GM03348 (cell line): ENCODE results near the gene PTPRU.

Experiments used
- DNase-seq: peaks from one replicate; pipeline ENCODE4 v3.0.0; 2012; ENCODE audit warnings: low spot score

PTPRU gene

DNA sequence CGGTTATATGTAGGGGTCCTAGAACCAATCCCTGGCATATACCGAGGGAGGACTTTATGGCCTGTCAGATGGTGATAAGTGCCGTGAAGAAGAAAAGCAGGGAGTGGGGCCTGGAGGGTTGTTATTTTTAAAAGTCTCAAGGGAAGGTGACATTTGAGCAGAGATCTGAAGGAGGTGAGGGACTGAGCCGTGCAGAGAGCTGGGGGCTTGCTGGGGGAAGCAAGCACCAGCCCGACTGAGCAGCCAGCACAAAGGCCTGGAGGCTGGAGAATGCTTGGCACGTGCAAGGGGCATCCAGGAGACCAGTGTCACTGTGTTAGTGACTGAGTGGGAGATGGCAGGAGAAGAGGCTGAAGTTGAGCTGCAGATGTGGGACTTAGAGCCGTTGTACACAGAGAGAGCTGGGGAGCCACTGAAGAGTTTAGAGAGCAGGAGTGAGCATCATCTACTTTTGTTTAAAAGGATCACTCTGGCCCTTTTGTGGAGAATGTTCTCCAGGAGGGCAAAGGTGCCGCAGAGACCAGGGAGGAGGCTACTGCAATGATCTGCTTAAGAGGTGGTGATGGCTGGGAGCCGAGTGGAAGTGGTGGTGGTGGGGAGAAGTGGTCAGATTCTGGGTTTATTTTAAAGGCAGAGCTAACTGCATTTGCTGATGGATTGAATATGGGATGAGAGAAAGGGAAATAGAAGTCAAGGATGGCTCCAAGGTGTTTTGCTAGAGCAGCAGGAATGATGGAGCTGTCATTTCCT lies 31.2 kb downstream of the PTPRU start:
- no peak for DNase-seq

- no peak for DNase-seq
Observed at GRCh38 chr1:29269382-29269781, 33.1 kb downstream of the PTPRU start.

GRCh38 chr1:29270929-29271521 lies 34.7 kb downstream of the PTPRU start:
- DNase-seq: no peak

GRCh38 chr1:29271724-29272123 lies 35.4 kb downstream of the PTPRU start:
- DNase-seq: peak; percentile 93

DNA sequence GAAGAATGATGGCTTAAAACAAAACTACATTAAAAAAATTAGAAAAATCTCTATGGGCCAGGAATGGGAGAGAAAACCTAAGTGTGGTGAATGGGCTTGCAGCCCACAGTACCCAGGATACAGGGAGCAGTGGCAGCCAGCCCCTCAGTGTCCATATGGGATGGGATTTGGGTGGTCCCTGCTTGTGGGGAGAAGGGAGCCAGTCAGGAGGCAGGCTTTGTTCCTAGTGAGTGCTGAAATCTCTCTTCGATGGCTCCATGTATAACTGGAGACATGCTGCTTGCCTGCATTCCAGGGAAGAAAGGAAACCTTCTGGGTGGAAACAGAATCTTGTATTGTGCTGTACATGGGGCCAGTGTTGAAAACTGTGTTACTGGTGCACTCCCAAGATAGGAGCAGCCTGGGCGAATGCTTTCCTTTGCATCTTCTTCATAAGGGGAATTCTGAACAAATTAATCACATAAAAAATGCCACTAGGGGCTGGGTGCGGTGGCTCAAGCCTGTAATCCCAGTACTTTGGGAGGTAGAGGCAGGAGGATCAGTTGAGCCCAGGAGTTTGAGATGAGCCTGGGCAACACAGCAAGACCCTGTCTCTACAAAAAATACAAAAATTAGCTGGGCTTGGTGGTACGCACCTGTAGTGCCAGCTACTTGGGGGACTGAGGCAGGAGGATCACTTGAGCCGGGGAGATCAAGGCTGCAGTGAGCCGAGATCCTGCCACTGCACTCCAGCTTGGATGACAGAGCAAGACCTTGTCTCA lies 36.0 kb downstream of the PTPRU start:
- no peak for DNase-seq

GRCh38 chr1:29275435-29275834 lies 39.1 kb downstream of the PTPRU start:
- DNase-seq: no peak

GRCh38 chr1:29278124-29278523 lies 41.8 kb downstream of the PTPRU start:
- no peak for DNase-seq

DNA sequence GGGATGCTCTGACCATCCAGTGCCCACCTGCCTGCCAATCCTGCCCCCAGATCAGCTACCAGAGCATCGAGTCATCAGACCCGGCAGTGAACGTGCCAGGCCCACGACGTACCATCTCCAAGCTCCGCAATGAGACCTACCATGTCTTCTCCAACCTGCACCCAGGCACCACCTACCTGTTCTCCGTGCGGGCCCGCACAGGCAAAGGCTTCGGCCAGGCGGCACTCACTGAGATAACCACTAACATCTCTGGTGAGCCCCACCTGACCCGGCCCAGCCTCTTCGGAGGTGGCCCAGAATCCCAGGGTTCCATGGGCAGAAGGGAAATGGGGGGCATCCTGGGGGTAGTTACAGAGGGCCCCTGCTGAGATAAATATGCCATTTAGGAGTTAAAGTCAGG lies 43.1 kb downstream of the PTPRU start:
- no peak for DNase-seq

- peak; percentile 14 for DNase-seq
Observed at GRCh38 chr1:29279951-29280391, 43.6 kb downstream of the PTPRU start.

DNA sequence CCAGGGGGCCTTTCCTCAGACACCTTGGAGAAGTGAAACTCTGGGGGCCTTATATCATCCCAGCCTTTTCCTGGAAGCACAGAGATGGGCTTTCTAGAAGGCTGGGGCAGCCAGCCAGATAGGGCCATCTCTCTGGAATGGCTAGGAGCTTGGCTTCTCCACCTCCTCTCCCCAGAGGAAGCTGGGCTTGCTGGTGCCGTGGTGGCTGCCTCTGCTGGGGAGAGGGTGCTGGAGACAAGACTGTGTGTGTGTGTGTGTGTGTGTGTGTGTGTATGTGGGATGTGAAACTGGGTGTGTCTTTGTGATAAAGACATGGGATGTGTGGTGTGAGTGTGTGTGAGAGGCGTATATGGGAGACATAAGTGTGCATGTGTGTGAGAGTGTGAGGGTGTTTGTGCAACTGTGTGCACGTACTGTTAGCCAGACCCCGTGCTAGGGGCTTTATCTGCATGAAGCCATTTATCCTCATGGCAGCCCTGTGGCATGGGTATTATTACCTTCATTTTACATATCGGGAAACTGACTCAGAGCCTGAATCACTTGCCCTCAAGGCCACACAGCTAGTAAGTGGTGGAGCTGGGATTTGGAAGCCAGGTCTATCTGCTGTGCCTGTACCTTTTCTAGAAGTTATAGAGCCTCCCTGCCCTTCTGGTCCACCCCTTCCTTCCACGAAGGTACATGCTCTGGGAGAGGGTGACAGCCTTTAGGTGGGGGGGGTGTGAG lies 44.2 kb downstream of the PTPRU start:
- peak; percentile 32 for DNase-seq

GRCh38 chr1:29281571-29281970 lies 45.2 kb downstream of the PTPRU start:
- DNase-seq: no peak

DNA sequence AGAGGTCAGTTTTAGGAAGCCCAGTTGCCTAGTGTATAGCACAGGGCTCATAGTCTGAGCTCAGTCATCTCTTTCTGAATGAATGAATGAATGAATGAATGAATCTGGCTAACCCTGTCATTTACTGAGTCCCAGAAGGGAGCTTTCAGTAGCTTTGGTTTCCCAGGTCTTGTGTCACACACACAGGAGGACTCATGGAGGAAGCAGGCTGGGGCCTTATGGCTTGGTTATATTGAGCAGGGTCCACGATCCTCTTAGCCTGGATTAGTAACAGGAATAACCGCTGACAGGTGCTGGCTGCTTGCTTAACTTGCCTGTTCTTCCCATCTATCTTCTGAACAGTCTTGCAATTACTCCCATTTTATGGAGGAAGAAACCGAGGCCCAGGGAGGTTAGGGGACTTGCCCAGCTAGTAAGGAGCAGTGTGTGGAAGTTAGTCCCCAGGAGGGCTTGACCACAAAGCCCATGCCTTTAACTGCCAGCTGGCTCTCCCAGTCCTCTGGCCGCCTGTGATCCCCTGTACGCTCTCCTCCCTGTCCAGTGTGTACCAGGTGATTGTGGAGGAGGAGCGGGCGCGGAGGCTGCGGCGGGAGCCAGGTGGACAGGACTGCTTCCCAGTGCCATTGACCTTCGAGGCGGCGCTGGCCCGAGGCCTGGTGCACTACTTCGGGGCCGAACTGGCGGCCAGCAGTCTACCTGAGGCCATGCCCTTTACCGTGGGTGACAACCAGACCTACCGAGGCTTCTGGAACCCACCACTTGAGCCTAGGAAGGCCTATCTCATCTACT lies 46.0 kb downstream of the PTPRU start:
- no peak for DNase-seq

DNA sequence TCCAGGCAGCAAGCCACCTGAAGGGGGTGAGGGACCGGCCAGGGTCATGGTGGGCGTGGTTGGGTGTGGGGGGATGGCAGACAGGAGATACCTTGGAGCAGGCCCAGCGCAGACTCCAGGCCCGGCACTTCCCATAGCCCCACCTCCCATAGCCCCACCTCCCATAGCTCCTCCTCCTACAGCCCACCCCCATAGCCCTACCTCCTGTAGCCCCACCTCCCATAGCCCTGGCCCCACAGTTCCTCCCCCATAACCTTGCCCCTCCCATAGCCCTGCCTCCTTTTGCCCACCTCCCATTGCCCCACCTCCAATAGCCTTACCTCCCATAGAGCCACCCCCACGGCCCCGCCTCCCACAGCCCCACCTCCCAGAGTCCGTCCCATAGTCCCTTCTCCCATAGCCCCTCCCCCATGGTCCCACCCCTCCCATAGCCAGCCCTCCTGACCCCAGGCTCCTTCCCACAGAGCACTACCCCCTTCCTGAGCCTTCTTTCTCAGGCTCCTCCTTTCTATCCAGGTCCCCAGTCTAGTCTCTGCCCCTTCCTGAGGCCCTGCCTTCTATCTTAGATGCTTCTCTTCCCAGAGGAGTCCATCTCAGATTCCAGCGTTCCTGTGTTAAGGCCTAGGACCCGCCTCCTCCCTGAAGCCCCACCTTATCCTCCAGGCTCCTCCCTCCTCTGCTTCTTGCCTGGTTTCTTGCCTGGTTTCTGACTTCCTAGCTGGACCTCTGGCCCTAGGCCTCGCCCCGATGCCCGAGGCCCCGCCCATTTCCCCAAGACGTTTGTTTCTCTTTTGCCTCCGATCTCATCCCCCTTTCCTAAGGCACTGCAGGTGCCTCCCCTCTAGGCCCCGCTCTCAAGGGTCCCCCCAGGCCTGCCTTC lies 46.8 kb downstream of the PTPRU start:
- peak; percentile 56 for DNase-seq

DNA sequence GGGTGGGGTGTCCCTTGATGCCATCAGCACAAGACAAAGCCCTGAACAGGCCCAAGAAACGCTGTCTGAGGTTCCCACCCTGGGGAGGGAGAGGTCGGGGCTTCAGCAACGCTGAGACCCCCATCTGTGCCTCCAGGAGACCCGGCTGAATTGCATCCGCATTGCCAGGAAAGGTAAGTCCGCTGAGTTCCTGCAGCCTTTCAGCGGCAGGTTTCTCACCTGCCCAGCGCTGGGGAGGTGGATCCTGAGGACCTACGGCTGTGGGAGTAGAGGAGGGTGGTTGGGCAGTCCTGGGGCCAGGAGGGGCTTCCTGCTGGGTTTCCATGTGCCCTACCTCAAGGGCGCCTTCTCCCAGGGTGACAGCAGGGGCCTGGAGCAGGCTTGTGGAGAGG lies 47.5 kb downstream of the PTPRU start:
- no peak for DNase-seq

DNA sequence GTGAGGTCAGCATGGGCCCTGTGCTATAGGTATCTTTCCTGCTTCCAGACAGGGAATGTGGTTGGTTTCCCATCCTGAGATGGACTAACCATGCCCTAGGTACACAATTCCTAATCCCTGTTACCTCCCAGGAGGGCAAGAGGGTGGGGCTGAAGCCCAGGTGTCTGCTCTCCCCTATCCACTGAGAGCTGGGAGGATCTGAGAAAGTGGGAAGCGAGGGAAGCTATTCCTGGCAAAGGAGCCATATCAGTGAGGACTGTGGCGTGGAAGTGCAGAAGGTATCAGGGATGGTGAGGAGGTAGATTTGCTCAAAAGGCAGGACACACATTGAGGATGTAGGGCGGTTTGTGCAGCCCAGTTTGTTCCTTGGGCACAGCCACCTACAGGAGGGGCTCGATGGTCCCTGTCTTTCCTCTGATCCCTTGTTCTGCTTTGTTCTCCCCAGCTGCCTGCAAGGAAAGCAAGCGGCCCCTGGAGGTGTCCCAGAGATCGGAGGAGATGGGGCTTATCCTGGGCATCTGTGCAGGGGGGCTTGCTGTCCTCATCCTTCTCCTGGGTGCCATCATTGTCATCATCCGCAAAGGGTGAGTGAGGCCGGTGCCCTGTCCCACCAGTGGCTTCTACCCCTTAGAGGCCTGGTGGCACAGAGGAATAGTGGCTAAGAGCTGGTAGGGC lies 48.1 kb downstream of the PTPRU start:
- DNase-seq: no peak

DNA sequence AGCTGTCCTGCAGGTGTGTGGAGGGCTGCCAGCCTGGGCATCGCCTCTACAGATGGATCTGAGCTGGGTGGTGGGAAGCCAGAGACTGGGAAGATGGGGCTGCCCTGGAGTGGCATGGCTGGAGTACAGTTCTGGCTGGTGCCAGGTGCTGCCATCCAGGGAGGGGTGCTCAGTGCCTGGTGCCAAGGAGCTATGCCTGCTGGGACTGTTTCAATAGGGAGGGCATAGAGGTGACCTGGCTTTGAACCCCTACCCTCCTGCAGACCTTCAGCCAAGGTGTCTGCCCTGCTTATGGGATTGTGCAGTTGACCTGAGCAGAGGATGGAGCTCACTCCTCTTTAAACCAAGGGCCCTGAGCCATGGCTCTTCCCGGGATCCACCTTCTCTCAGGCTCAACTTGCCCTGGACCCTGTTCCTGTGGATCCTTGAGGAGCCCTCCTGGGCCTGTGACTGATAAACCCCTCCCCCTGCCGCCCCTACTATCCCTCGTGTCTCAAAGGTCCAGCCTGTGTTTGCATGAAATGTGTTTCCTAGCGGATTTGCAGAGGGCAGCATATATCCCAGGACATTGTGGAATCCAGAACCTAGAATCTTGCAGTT lies 48.7 kb downstream of the PTPRU start:
- DNase-seq: no peak

- no peak for DNase-seq
Observed at GRCh38 chr1:29285771-29286170, 49.4 kb downstream of the PTPRU start.

- DNase-seq: no peak
Observed at GRCh38 chr1:29286194-29286767, 50.0 kb downstream of the PTPRU start.

- DNase-seq: no peak
Observed at GRCh38 chr1:29289493-29289892, 53.2 kb downstream of the PTPRU start.
